PC-3 (cell line): ENCODE measurements around the gene MYO5C. TPM values are rescaled to one million over a fixed set of nuclear protein-coding genes. Genes with fewer than 3 reads are reported as not detected.

Experiments used
- ATAC-seq: fragments of 200-7000 bp; cut with Tn5 transposase; 2 replicates; pipeline ENCODE4 v1.9.1; 2020; ENCODE audit warnings: mild to moderate bottlenecking, moderate library complexity
- BruUV-seq: library from RNA; stranded (reverse); fragments of 400-500 nt; replicated peaks from 2 replicates; lab custom pipeline; 2021; lab: Mats Ljungman, UMichigan
- CTCF ChIA-PET: fragments of 300-600 bp; sonication (Branson Sonifier 250); formaldehyde crosslinking; loops from one replicate; lab custom pipeline; 2022; ENCODE audit warnings: antibody characterized with exemption; lab: Charles Lee
- POLR2A ChIA-PET: fragments of 300-600 bp; sonication (Branson Sonifier 250); formaldehyde crosslinking; loops from one replicate; lab custom pipeline; 2022; ENCODE audit warnings: antibody characterized with exemption; ENCODE audit not compliant: unreplicated experiment; lab: Charles Lee
- DNase-seq: peaks from one replicate; pipeline ENCODE4 v3.0.0-alpha.2; 2015
- H2AFZ ChIP-seq: fragments of 300-600 bp; sonication (generic); 2 replicates; pipeline ENCODE4 v1.6.0; 2016; ENCODE audit warnings: antibody characterized with exemption, low read length
- H3F3A ChIP-seq: fragments of 300-600 bp; sonication (generic); one replicate; pipeline ENCODE4 v1.6.0; 2017; ENCODE audit warnings: antibody characterized with exemption, low read length, control low read depth, mild to moderate bottlenecking; ENCODE audit not compliant: unreplicated experiment
- H3K27ac ChIP-seq: fragments of 300-600 bp; sonication (generic); 2 replicates; pipeline ENCODE4 v1.5.1; 2016; ENCODE audit warnings: mild to moderate bottlenecking, low read length
- H3K27me3 ChIP-seq: fragments of 300-600 bp; sonication (generic); 2 replicates; pipeline ENCODE4 v1.6.1; 2016; ENCODE audit warnings: low read length, mixed read lengths
- H3K36me3 ChIP-seq: fragments of 300-600 bp; sonication (generic); 2 replicates; pipeline ENCODE4 v1.6.1; 2016; ENCODE audit warnings: low read depth, mixed run types, low read length, mixed read lengths
- H3K4me1 ChIP-seq: fragments of 300-600 bp; sonication (generic); 2 replicates; pipeline ENCODE4 v1.5.1; 2016; ENCODE audit warnings: low read length; ENCODE audit not compliant: insufficient read depth
- H3K4me2 ChIP-seq: fragments of 300-600 bp; sonication (generic); 2 replicates; pipeline ENCODE4 v1.6.0; 2016; ENCODE audit warnings: low read length
- H3K4me3 ChIP-seq: fragments of 300-600 bp; sonication (generic); 2 replicates; pipeline ENCODE4 v1.5.1; 2016; ENCODE audit warnings: mild to moderate bottlenecking, low read length, mixed read lengths
- H3K79me2 ChIP-seq: fragments of 300-600 bp; sonication (generic); 2 replicates; pipeline ENCODE4 v1.6.1; 2017; ENCODE audit warnings: low read length, mixed read lengths
- H3K9ac ChIP-seq: fragments of 300-600 bp; sonication (generic); 2 replicates; pipeline ENCODE4 v1.6.0; 2016; ENCODE audit warnings: mild to moderate bottlenecking, low read length
- H3K9me2 ChIP-seq: fragments of 300-600 bp; sonication (generic); replicated peaks from 2 replicates; pipeline ENCODE4 v1.6.1; 2016; ENCODE audit warnings: mixed run types, low read length, mixed read lengths
- H3K9me3 ChIP-seq: fragments of 300-600 bp; sonication (generic); 2 replicates; pipeline ENCODE4 v1.6.1; 2016; ENCODE audit warnings: low read length, mixed read lengths
- H4K20me1 ChIP-seq: fragments of 300-600 bp; sonication (generic); 2 replicates; pipeline ENCODE4 v1.6.1; 2016; ENCODE audit warnings: low read length, mixed read lengths
- CTCF ChIP-seq: fragments of 300-600 bp; sonication (generic); conservative IDR thresholded peaks from 2 replicates; pipeline ENCODE4 v1.5.1; 2017; ENCODE audit warnings: antibody characterized with exemption, low read depth, mild to moderate bottlenecking, low read length
- EZH2 ChIP-seq: fragments of 300-600 bp; sonication (generic); IDR thresholded peaks from one replicate; pipeline ENCODE4 v1.6.1; 2017; ENCODE audit warnings: antibody characterized with exemption, mild to moderate bottlenecking, low read length; ENCODE audit not compliant: unreplicated experiment
- EZH2phosphoT487 ChIP-seq: fragments of 300-600 bp; sonication (generic); IDR thresholded peaks from 2 replicates; pipeline ENCODE4 v1.6.1; 2018; ENCODE audit warnings: mild to moderate bottlenecking, antibody characterized with exemption, low read length, borderline replicate concordance
- intact Hi-C: fragments of 100-400 bp; cut with micrococcal nuclease; formaldehyde crosslinking; loops from 2 replicates; pipeline ENCODE4 v1.9.0; 2023
- total RNA-seq: library from RNA; depleted of rRNA; stranded (reverse); fragments of >200 nt; gene quantifications from 2 replicates; pipeline ENCODE4 v1.2.3, GENCODE V29; 2014

Gene MYO5C
- total RNA-seq, 1 experiment from 2014 or later, result 17.7 TPM

- Histone ChIP-seq H3K27ac (peak overlapping the region; percentile 98), H3K9me3 (no peaks in the 10 kb centered on the region), H3K27me3 (no peaks in the 10 kb centered on the region), H2AFZ (no peak overlapping the region), H3K36me3 (no peaks in the 10 kb centered on the region; the same call in 1 of the 2 replicates), H3K9ac (no peak overlapping the region), H3K4me2 (peak overlapping the region; percentile 38; the same call in 1 of the 2 replicates), H3K4me1 (peaks cover 59% of the 10 kb centered on the region), H3F3A (peaks cover 2% of the 10 kb centered on the region), H3K9me2 (no peaks in the 10 kb centered on the region), H3K79me2 (peaks cover 81% of the 10 kb centered on the region), H4K20me1 (no peaks in the 10 kb centered on the region), H3K4me3 (no peak overlapping the region)
- DNase-seq (no peak), ATAC-seq (no peak)
- TF ChIP-seq EZH2phosphoT487 (no peak), EZH2 (no peak), CTCF (no peak)
- POLR2A ChIA-PET, result no interaction called here
- CTCF ChIA-PET, result no interaction called here
- no TSS peak for BruUV-seq
- intact Hi-C loops, result no loop called here
Measured at GRCh38 chr15:52290329-52290728, 5.3 kb downstream of the MYO5C start.

- H3K4me3 ChIP-seq, result no peak overlapping the region
- intact Hi-C loops, result loop anchor here (2.0 kb wide), 2 partner anchors 33 to 41 kb away; no protein-coding TSS in a partner anchor
- no peak overlapping the region for H2AFZ ChIP-seq
- H3K9me2 ChIP-seq, result no peaks in the 10 kb centered on the region
- CTCF ChIA-PET, result no interaction called here
- TF ChIP-seq EZH2 (no peak), CTCF (no peak), EZH2phosphoT487 (no peak)
- H3K79me2 ChIP-seq, result peaks cover 79% of the 10 kb centered on the region
- no peaks in the 10 kb centered on the region; the same call in 1 of the 2 replicates for H3K36me3 ChIP-seq
- no peaks in the 10 kb centered on the region for H3K9me3 ChIP-seq
- H4K20me1 ChIP-seq, result no peaks in the 10 kb centered on the region
- H3K4me2 ChIP-seq, result peak overlapping the region; percentile 38
- no TSS peak for BruUV-seq
- H3F3A ChIP-seq, result peaks cover 2% of the 10 kb centered on the region
- no peaks in the 10 kb centered on the region for H3K27me3 ChIP-seq
- POLR2A ChIA-PET, result no interaction called here
- ATAC-seq (peak; percentile 26), DNase-seq (peak; percentile 58)
- H3K27ac ChIP-seq, result peak overlapping the region; percentile 98
- peak overlapping the region; percentile 52 for H3K9ac ChIP-seq
- H3K4me1 ChIP-seq, result peaks cover 58% of the 10 kb centered on the region
Measured at GRCh38 chr15:52289629-52290081, 5.9 kb downstream of the MYO5C start.

- no peak overlapping the region for H3K4me3 ChIP-seq
Measured at GRCh38 chr15:52288986-52289385, 6.6 kb downstream of the MYO5C start.

More at GRCh38 chr15:52288986-52289385, 6.6 kb downstream of the MYO5C start:
- no peaks in the 10 kb centered on the region for H3K9me3 ChIP-seq
- ATAC-seq (no peak), DNase-seq (no peak)
- H3F3A ChIP-seq, result peaks cover 2% of the 10 kb centered on the region
- H4K20me1 ChIP-seq, result no peaks in the 10 kb centered on the region
- H3K9ac ChIP-seq, result peak overlapping the region; percentile 52
- H3K4me1 ChIP-seq, result peaks cover 51% of the 10 kb centered on the region
- H3K9me2 ChIP-seq, result no peaks in the 10 kb centered on the region
- no peaks in the 10 kb centered on the region; the same call in 1 of the 2 replicates for H3K36me3 ChIP-seq
- intact Hi-C loops, result loop anchor here (2.0 kb wide), 2 partner anchors 32 to 42 kb away; no protein-coding TSS in a partner anchor
- ChIA-PET CTCF (interaction anchor here (1.8 kb wide), 1 partner anchor 27 kb away, joined by 9 read pairs; no protein-coding TSS in a partner anchor), POLR2A (no interaction called here)
- no TSS peak for BruUV-seq
- H3K27ac ChIP-seq, result peak overlapping the region; percentile 98
- H3K4me2 ChIP-seq, result peak overlapping the region; percentile 38
- TF ChIP-seq EZH2phosphoT487, result no peak
- TF ChIP-seq EZH2, result no peak
- no peak for TF ChIP-seq CTCF
- H3K79me2 ChIP-seq, result peaks cover 78% of the 10 kb centered on the region
- H3K27me3 ChIP-seq, result no peaks in the 10 kb centered on the region
- no peak overlapping the region for H2AFZ ChIP-seq
